GM12801 (cell line): Measurements from ENCODE around the gene YIPF3.

Experiments
- CTCF ChIP-seq: IDR thresholded peaks from one replicate; pipeline ENCODE4 v1.5.1; 2011; ENCODE audit warnings: control low read depth; ENCODE audit not compliant: insufficient read length; ENCODE audit errors: extremely low read depth

The YIPF3 gene

GRCh38 chr6:43461936-43462335 is 54.8 kb downstream of the YIPF3 start:
- no peak for TF ChIP-seq CTCF
